Muscle layer of duodenum (tissue), 2 donors: Measurements from ENCODE around the gene PACRG.

Experiments
- H3K27ac ChIP-seq: one replicate; pipeline ENCODE4 v1.7.0; 2013; ENCODE audit warnings: mild to moderate bottlenecking, low read length
- H3K27me3 ChIP-seq: one replicate; pipeline ENCODE4 v1.7.0; 2013; ENCODE audit warnings: low read depth, mild to moderate bottlenecking, control low read depth, low read length
- H3K36me3 ChIP-seq, 2 donors: one replicate each; pipeline ENCODE4 v1.7.0; 2013; ENCODE audit warnings: low read length in 2 of 2, control low read depth in 1 of 2, mild to moderate bottlenecking in 1 of 2; ENCODE audit not compliant: insufficient read depth in 2 of 2, control insufficient read depth in 1 of 2
- H3K4me1 ChIP-seq, 2 donors: one replicate each; pipeline ENCODE4 v1.7.0; 2013; ENCODE audit warnings: low read length in 2 of 2, mild to moderate bottlenecking in 2 of 2, control low read depth in 1 of 2, moderate library complexity in 1 of 2; ENCODE audit not compliant: insufficient read depth in 2 of 2, control insufficient read depth in 1 of 2
- H3K4me3 ChIP-seq, 2 donors: one replicate each; pipeline ENCODE4 v1.7.0; 2013; ENCODE audit warnings: low read length in 2 of 2, low read depth in 1 of 2, mild to moderate bottlenecking in 1 of 2
- H3K9me3 ChIP-seq, 2 donors: one replicate each; pipeline ENCODE4 v1.7.0; 2013; ENCODE audit warnings: low read length in 2 of 2, control low read depth in 1 of 2, mild to moderate bottlenecking in 1 of 2; ENCODE audit not compliant: control insufficient read depth in 1 of 2
- donor health status: healthy.

The PACRG gene

GRCh38 chr6:162942866-162943265 lies 215.1 kb downstream of the PACRG start:
- Histone ChIP-seq H3K36me3 (no peaks in the 10 kb centered on the region), H3K27me3 (no peaks in the 10 kb centered on the region), H3K4me1 (no peaks in the 10 kb centered on the region), H3K27ac (no peak overlapping the region), H3K4me3 (no peak overlapping the region), H3K9me3 (peaks cover 0 to 3% of the 10 kb centered on the region in 2 donors)

GRCh38 chr6:162943369-162943768 lies 215.6 kb downstream of the PACRG start:
- Histone ChIP-seq H3K27me3 (no peaks in the 10 kb centered on the region), H3K36me3 (no peaks in the 10 kb centered on the region), H3K4me1 (no peaks in the 10 kb centered on the region), H3K27ac (no peak overlapping the region), H3K9me3 (peaks cover 0 to 3% of the 10 kb centered on the region in 2 donors), H3K4me3 (no peak overlapping the region)

DNA sequence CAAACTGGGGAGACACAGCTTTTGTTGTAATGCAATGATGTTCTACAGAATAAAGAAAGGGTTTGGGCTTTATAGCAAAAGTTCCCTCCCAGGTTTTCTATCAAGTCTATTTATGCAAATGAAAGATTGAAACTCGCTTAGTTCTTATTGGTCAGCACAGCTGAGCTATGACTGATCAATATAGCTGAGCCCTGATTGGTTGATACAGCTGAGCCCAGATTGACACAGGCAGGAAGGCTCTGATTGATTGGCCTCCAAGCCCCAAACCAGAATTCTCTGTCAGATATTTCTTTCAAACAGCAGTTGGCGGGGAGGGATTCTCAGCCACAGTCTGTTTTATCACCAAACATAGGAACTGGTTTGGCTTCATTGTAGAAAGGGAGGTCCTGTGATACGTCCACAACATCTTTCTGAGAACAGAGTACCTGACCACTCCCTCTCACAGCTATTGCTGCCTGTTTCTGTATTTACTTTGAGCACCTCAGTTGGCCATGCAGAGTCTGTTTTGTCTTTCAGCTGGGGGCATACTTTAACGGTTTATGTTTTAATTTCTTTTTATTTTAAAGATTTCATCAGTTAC lies 223.5 kb downstream of the PACRG start:
- no peak overlapping the region for H3K27ac ChIP-seq
- no peaks in the 10 kb centered on the region for H3K9me3 ChIP-seq
- no peaks in the 10 kb centered on the region for H3K27me3 ChIP-seq
- H3K4me1 ChIP-seq, result no peaks in the 10 kb centered on the region
- H3K4me3 ChIP-seq, result no peak overlapping the region
- no peaks in the 10 kb centered on the region for H3K36me3 ChIP-seq

- Histone ChIP-seq H3K27ac (no peak overlapping the region), H3K36me3 (no peaks in the 10 kb centered on the region), H3K9me3 (no peaks in the 10 kb centered on the region), H3K27me3 (no peaks in the 10 kb centered on the region), H3K4me3 (no peak overlapping the region), H3K4me1 (no peaks in the 10 kb centered on the region)
Measured at GRCh38 chr6:162952423-162952822, 224.6 kb downstream of the PACRG start.

GRCh38 chr6:162957062-162957461 lies 229.3 kb downstream of the PACRG start:
- Histone ChIP-seq H3K27ac (no peak overlapping the region), H3K4me3 (no peak overlapping the region), H3K9me3 (no peaks in the 10 kb centered on the region), H3K4me1 (no peaks in the 10 kb centered on the region), H3K27me3 (no peaks in the 10 kb centered on the region), H3K36me3 (no peaks in the 10 kb centered on the region)

- Histone ChIP-seq H3K27me3 (no peaks in the 10 kb centered on the region), H3K27ac (no peak overlapping the region), H3K9me3 (no peaks in the 10 kb centered on the region), H3K36me3 (no peaks in the 10 kb centered on the region), H3K4me3 (no peak overlapping the region), H3K4me1 (no peaks in the 10 kb centered on the region)
Measured at GRCh38 chr6:162960679-162961457, 233.1 kb downstream of the PACRG start.

GRCh38 chr6:162962093-162962492 lies 234.3 kb downstream of the PACRG start:
- Histone ChIP-seq H3K27me3 (no peaks in the 10 kb centered on the region), H3K36me3 (no peaks in the 10 kb centered on the region), H3K4me1 (no peaks in the 10 kb centered on the region), H3K4me3 (no peak overlapping the region), H3K27ac (no peak overlapping the region), H3K9me3 (no peaks in the 10 kb centered on the region)

DNA sequence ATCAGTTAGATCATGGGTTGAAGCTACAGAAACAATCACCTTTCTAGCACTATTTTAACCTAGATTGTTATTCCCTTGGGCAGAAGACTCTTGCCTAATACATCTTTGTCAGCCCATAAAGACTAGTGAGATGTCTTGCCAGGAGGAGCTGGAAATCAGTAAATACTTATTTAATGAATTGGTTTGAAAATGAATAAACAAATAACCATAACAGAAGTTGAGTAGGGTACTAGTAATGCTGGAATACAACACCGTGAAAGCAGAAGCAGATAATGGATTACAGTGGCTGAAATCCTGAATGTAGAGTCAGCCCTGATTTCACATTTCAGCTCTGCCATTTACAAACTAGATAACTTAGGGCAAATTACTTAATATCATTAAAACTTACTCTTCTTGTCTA lies 236.1 kb downstream of the PACRG start:
- H3K9me3 ChIP-seq, result no peaks in the 10 kb centered on the region
- H3K36me3 ChIP-seq, result no peaks in the 10 kb centered on the region
- no peaks in the 10 kb centered on the region for H3K27me3 ChIP-seq
- H3K4me1 ChIP-seq, result no peaks in the 10 kb centered on the region
- H3K27ac ChIP-seq, result no peak overlapping the region
- H3K4me3 ChIP-seq, result no peak overlapping the region

DNA sequence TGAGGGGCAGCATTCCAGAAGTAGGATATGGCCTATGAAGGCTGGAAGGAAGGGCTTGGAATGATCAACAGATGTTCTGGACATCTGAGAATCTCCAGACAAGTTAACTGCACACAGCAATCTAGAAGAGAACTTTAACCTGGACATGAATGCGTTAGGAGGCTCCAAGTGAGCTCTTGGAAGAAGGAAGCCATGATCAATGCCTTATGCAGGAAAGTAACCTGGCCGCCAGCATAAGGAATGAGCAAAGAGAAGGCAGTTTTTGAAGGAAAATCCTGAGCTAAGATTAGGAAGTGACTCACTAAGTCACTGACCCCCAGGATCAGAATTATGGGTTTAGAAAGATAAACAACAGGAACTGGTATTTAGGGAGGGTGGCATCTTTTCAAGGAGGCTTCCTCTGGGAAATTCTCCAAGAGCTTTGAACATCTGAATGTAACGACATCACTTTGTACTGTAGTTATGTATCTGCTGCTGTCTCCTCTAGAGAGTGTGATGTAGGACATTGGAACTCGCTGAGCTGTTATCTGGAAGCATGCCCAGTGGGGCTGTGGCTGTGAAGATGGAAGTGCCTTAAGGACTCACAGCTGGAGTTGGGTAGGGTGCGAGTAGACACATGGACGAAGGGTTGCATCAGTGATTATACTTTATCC lies 236.8 kb downstream of the PACRG start:
- no peak overlapping the region for H3K27ac ChIP-seq
- H3K4me1 ChIP-seq, result no peaks in the 10 kb centered on the region
- no peak overlapping the region for H3K4me3 ChIP-seq
- no peaks in the 10 kb centered on the region for H3K9me3 ChIP-seq
- H3K27me3 ChIP-seq, result no peaks in the 10 kb centered on the region
- H3K36me3 ChIP-seq, result no peaks in the 10 kb centered on the region

DNA sequence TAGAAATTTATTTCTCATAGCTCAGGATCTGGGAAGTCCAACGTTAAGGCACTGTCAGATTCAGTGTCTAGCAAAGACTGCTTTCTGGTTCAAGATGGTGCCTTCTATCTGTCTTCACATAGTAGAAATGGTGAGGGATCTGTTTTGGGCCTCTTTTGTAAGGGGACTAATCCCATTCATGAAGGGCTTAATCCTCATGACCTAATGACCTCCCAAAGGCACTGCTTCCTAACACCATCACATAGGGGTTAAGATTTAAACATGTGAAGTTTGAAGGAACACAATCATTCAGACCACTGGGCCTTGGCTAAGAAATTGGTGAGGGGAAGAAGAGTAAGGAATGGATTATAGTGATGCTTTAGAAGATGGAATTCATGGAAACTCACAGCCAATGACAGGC lies 237.6 kb downstream of the PACRG start:
- no peak overlapping the region for H3K27ac ChIP-seq
- H3K27me3 ChIP-seq, result no peaks in the 10 kb centered on the region
- no peaks in the 10 kb centered on the region for H3K36me3 ChIP-seq
- no peak overlapping the region for H3K4me3 ChIP-seq
- H3K4me1 ChIP-seq, result no peaks in the 10 kb centered on the region
- no peaks in the 10 kb centered on the region for H3K9me3 ChIP-seq

GRCh38 chr6:162970246-162970645 lies 242.5 kb downstream of the PACRG start:
- H3K36me3 ChIP-seq, result no peaks in the 10 kb centered on the region
- H3K27me3 ChIP-seq, result no peaks in the 10 kb centered on the region
- H3K27ac ChIP-seq, result no peak overlapping the region
- no peaks in the 10 kb centered on the region for H3K9me3 ChIP-seq
- H3K4me1 ChIP-seq, result no peaks in the 10 kb centered on the region
- no peak overlapping the region for H3K4me3 ChIP-seq
